CD4-positive, alpha-beta T cell (primary cell): Measurements from ENCODE around the gene PRPS1L1. TPM values are rescaled to one million over a fixed set of nuclear protein-coding genes. Genes with fewer than 3 reads are reported as not detected.
A peak's percentile ranks its signal among the peaks of the same experiment; 100 is the strongest.

ENCODE experiments used
- ATAC-seq: fragments of 200-7000 bp; cut with Tn5 transposase; one replicate; pipeline ENCODE4 v1.10.0; 2022; ENCODE audit warnings: mild to moderate bottlenecking; ENCODE audit not compliant: poor library complexity
- CTCF ChIA-PET: fragments of 350-600 bp; sonication (Branson Sonifier 250); formaldehyde crosslinking; loops from one replicate; lab custom pipeline; 2021; ENCODE audit warnings: antibody characterized with exemption, inconsistent platforms; lab: Charles Lee
- POLR2A ChIA-PET: fragments of 350-600 bp; sonication (Branson Sonifier 250); formaldehyde crosslinking; loops from one replicate; lab custom pipeline; 2021; ENCODE audit warnings: antibody characterized with exemption, inconsistent platforms; lab: Charles Lee
- DNase-seq, 14 experiments: peaks; one replicate each; pipeline ENCODE4 v3.0.0-alpha.2; 2013 to 2020; ENCODE audit warnings: mixed read lengths in 2 of 14
- H3K27ac ChIP-seq, 2 donors: one replicate each; pipeline versions ENCODE4 v1.5.1 to v1.7.0; 2013; ENCODE audit warnings: low read length in 2 of 2, low read depth in 1 of 2, mild to moderate bottlenecking in 1 of 2
- H3K27me3 ChIP-seq, 2 experiments: 1 replicate in 1 of 2; 2 replicates in 1 of 2; pipeline versions ENCODE4 v1.6.1 to v1.7.0; 2013; ENCODE audit warnings: low read length in 2 of 2, control low read depth in 1 of 2, mild to moderate bottlenecking in 1 of 2, moderate library complexity in 1 of 2; ENCODE audit not compliant: insufficient read depth in 2 of 2, control insufficient read depth in 1 of 2
- H3K36me3 ChIP-seq: one replicate; pipeline ENCODE4 v1.6.1; 2013; ENCODE audit warnings: low read length, control low read depth; ENCODE audit not compliant: insufficient read depth
- H3K4me1 ChIP-seq: one replicate; pipeline ENCODE4 v1.6.1; 2013; ENCODE audit warnings: low read length, control low read depth; ENCODE audit not compliant: insufficient read depth
- H3K4me3 ChIP-seq: one replicate; pipeline ENCODE4 v1.5.1; 2013; ENCODE audit warnings: mild to moderate bottlenecking, low read length, moderate library complexity
- H3K9me3 ChIP-seq, 2 experiments: 1 replicate in 1 of 2; 2 replicates in 1 of 2; pipeline versions ENCODE4 v1.6.1 to v1.7.0; 2013; ENCODE audit warnings: low read length in 2 of 2, mild to moderate bottlenecking in 2 of 2, control low read depth in 1 of 2, moderate library complexity in 1 of 2; ENCODE audit not compliant: control insufficient read depth in 1 of 2, insufficient read depth in 1 of 2
- H3K27ac Mint-ChIP-seq: one replicate; pipeline ENCODE4 v1.8.0; 2020; ENCODE audit warnings: mixed read lengths
- H3K27me3 Mint-ChIP-seq: one replicate; pipeline ENCODE4 v1.8.0; 2021; ENCODE audit warnings: mixed read lengths
- H3K36me3 Mint-ChIP-seq: one replicate; pipeline ENCODE4 v1.8.0; 2021; ENCODE audit warnings: low read depth, mixed read lengths
- H3K4me1 Mint-ChIP-seq: one replicate; pipeline ENCODE4 v1.8.0; 2021; ENCODE audit warnings: low read depth, mixed read lengths
- H3K4me3 Mint-ChIP-seq: one replicate; pipeline ENCODE4 v1.8.0; 2020; ENCODE audit warnings: mild to moderate bottlenecking, mixed read lengths
- H3K9me3 Mint-ChIP-seq: one replicate; pipeline ENCODE4 v1.8.0; 2020; ENCODE audit warnings: mixed read lengths
- intact Hi-C, 2 experiments: fragments of 100-400 bp; cut with DNase I in 1 of 2; cut with micrococcal nuclease in 1 of 2; formaldehyde crosslinking; loops; one replicate each; pipeline versions ENCODE4 v1.15.1 to v1.9.0; 2023 to 2025; cut with DNase I, micrococcal nuclease
- total RNA-seq, 174 experiments: library from RNA in 2 of 174; stranded (reverse) in 2 of 174; gene quantifications; one replicate each; pipeline ENCODE4 v1.2.3 and lab custom pipeline; 2021 to 2026
- TF ChIP-seq, protein P1 (sequence below): fragments of 200-600 bp; IDR thresholded peaks from one replicate; pipeline ENCODE4 v1.8.0; 2022; ENCODE audit warnings: antibody characterized with exemption, mild to moderate bottlenecking

Gene PRPS1L1
- total RNA-seq, 2 experiments from 2014 or later, result not detected

DNA sequence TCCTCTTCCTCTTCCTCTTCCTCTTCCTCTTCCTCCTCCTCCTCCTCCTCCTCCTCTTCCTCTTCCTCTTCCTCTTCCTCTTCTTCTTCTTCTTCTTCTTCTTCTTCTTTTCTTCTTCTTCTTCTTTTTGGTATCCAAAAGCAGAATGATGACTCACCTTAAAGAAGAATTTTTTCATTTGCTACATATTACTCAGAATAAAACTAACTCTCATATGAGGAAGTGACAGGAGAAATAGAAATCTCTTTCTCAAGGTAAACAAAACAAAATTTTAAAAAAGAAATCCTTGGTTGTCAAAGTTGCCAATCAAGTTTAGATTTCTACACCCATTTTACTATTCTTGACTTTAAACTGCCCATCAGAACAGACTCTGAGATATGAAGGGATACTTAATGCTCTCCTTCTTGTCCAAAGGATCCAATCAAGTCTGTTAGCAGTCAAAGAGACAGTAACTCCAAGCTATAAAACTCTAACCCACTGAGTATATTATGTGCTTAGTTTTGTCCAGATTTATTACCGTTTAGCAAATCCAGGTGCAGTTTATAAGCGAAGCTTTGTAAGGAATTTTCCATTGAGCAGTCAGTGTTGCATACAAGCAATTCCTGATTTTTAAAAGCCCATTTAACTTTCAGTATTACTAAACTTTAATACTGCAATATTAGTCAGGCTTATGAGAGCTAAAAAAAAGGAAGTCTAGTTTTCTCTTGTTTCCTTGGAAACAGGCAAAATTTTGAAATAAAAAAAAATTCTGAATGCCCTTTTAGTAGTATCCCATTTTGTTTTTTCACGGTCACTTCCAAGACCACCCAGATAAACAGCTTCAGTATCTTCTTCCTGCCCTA is 44.2 kb downstream of the PRPS1L1 start:
- TF ChIP-seq, protein P1, sequence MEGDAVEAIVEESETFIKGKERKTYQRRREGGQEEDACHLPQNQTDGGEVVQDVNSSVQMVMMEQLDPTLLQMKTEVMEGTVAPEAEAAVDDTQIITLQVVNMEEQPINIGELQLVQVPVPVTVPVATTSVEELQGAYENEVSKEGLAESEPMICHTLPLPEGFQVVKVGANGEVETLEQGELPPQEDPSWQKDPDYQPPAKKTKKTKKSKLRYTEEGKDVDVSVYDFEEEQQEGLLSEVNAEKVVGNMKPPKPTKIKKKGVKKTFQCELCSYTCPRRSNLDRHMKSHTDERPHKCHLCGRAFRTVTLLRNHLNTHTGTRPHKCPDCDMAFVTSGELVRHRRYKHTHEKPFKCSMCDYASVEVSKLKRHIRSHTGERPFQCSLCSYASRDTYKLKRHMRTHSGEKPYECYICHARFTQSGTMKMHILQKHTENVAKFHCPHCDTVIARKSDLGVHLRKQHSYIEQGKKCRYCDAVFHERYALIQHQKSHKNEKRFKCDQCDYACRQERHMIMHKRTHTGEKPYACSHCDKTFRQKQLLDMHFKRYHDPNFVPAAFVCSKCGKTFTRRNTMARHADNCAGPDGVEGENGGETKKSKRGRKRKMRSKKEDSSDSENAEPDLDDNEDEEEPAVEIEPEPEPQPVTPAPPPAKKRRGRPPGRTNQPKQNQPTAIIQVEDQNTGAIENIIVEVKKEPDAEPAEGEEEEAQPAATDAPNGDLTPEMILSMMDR, result no peak
- Mint-ChIP-seq H3K27me3 (no peaks in the 10 kb centered on the region), H3K9me3 (no peaks in the 10 kb centered on the region), H3K4me1 (no peaks in the 10 kb centered on the region), H3K4me3 (no peak overlapping the region), H3K27ac (no peak overlapping the region), H3K36me3 (no peaks in the 10 kb centered on the region)
- ChIA-PET CTCF (no interaction called here), POLR2A (no interaction called here)
- no peak overlapping the region for H3K27ac ChIP-seq
- DNase-seq, result peak in 1 of 14 experiments; percentile 1
- no peak for ATAC-seq
- no peak overlapping the region for H3K4me3 ChIP-seq
- no peaks in the 10 kb centered on the region for H3K9me3 ChIP-seq
- intact Hi-C loops, result no loop called here
- no peaks in the 10 kb centered on the region for H3K36me3 ChIP-seq
- no peaks in the 10 kb centered on the region for H3K27me3 ChIP-seq
- H3K4me1 ChIP-seq, result no peaks in the 10 kb centered on the region

- DNase-seq (no peak), ATAC-seq (no peak)
- H3K27ac ChIP-seq, result no peak overlapping the region
- no peaks in the 10 kb centered on the region for H3K36me3 ChIP-seq
- intact Hi-C loops, result no loop called here
- TF ChIP-seq, protein P1, result no peak
- Mint-ChIP-seq H3K4me3 (no peak overlapping the region), H3K27ac (no peak overlapping the region), H3K36me3 (no peaks in the 10 kb centered on the region), H3K9me3 (no peaks in the 10 kb centered on the region), H3K27me3 (peaks cover 4% of the 10 kb centered on the region), H3K4me1 (no peaks in the 10 kb centered on the region)
- no peak overlapping the region for H3K4me3 ChIP-seq
- POLR2A ChIA-PET, result no interaction called here
- H3K27me3 ChIP-seq, result no peaks in the 10 kb centered on the region
- CTCF ChIA-PET, result no interaction called here
- no peaks in the 10 kb centered on the region for H3K9me3 ChIP-seq
- H3K4me1 ChIP-seq, result no peaks in the 10 kb centered on the region
Measured at GRCh38 chr7:17976952-17977351, 50.7 kb downstream of the PRPS1L1 start.

Other genes starting within 250 kb of the PRPS1L1 start
- gene SNX13, start 87.4 kb downstream of the PRPS1L1 start, total RNA-seq, result 10 to 100 TPM; 24.0 to 25.8 TPM